Activated CD4-positive, alpha-beta T cell treated with anti-CD3 and anti-CD28 coated beads, Interleukin-2, amount 10 ng/mL, durations not matched to agents 24 days and 14 days (primary cell): ENCODE results near the gene KCNJ12. TPM values are rescaled to one million over a fixed set of nuclear protein-coding genes. Genes with fewer than 3 reads are reported as not detected.

ENCODE experiments used
- DNase-seq: peaks from one replicate; pipeline ENCODE4 v3.0.0; 2022
- H3K27ac Mint-ChIP-seq: one replicate; pipeline ENCODE4 v1.8.0; 2022; ENCODE audit warnings: mild to moderate bottlenecking, mixed read lengths
- H3K27me3 Mint-ChIP-seq: one replicate; pipeline ENCODE4 v1.8.0; 2022; ENCODE audit warnings: mixed read lengths
- H3K36me3 Mint-ChIP-seq: one replicate; pipeline ENCODE4 v1.8.0; 2022; ENCODE audit warnings: low read depth, mild to moderate bottlenecking, mixed read lengths
- H3K4me1 Mint-ChIP-seq: one replicate; pipeline ENCODE4 v1.8.0; 2021; ENCODE audit warnings: mixed read lengths
- H3K4me3 Mint-ChIP-seq: one replicate; pipeline ENCODE4 v1.8.0; 2022; ENCODE audit warnings: mild to moderate bottlenecking, moderate library complexity, mixed read lengths
- H3K9me3 Mint-ChIP-seq: one replicate; pipeline ENCODE4 v1.8.0; 2021; ENCODE audit warnings: mixed read lengths
- intact Hi-C: fragments of 100-400 bp; cut with micrococcal nuclease; formaldehyde crosslinking; loops from one replicate; pipeline ENCODE4 v1.15.1; 2023
- total RNA-seq: library from RNA; stranded (reverse); gene quantifications from 2 replicates; pipeline ENCODE4 v1.2.3, GENCODE V29; 2022

The KCNJ12 gene
- total RNA-seq, 1 donor from 2014 or later = not detected

- Mint-ChIP-seq H3K27me3 (peaks cover 22% of the 10 kb centered on the region), H3K9me3 (no peaks in the 10 kb centered on the region), H3K27ac (no peak overlapping the region), H3K4me3 (no peak overlapping the region), H3K4me1 (peaks cover 2% of the 10 kb centered on the region), H3K36me3 (no peaks in the 10 kb centered on the region)
- intact Hi-C loops = loop anchor here (5.0 kb wide), 1 partner anchor 133 kb away; no protein-coding TSS in a partner anchor
- DNase-seq = no peak
These were observed 3.0 kb downstream of the KCNJ12 start for GRCh38 chr17:21379080-21379711.

DNA sequence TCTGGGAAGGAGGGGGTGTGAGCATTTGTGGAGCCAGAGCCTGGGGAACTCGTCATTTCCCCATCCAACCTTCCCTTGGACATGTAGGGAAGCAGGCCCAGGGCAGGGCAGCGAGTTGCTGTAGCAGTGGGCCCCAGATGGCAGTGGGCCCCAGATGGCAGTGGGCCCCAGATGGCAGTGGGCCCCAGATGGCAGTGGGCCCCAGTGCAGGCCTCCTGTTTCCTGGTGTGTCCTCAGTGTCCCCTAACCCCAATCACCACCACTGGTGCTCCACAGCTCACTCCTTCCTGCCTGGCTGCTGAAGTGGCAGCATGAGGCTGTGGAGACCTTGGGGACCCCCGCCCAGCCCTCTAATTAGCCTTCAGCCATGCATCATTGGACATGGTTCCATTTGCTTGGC lies 4.5 kb downstream of the KCNJ12 start:
- peaks cover 14% of the 10 kb centered on the region for H3K27me3 Mint-ChIP-seq
- H3K9me3 Mint-ChIP-seq = no peaks in the 10 kb centered on the region
- H3K4me3 Mint-ChIP-seq = no peak overlapping the region
- H3K36me3 Mint-ChIP-seq = no peaks in the 10 kb centered on the region
- no peak for DNase-seq
- intact Hi-C loops = no loop called here
- H3K27ac Mint-ChIP-seq = no peak overlapping the region
- H3K4me1 Mint-ChIP-seq = peaks cover under 1% of the 10 kb centered on the region

GRCh38 chr17:21381076-21381706 lies 5.0 kb downstream of the KCNJ12 start:
- Mint-ChIP-seq H3K4me1 (no peaks in the 10 kb centered on the region), H3K9me3 (no peaks in the 10 kb centered on the region), H3K27ac (no peak overlapping the region), H3K4me3 (no peak overlapping the region), H3K36me3 (no peaks in the 10 kb centered on the region), H3K27me3 (peaks cover 10% of the 10 kb centered on the region)
- DNase-seq = no peak
- intact Hi-C loops = no loop called here

GRCh38 chr17:21382560-21383495 lies 6.7 kb downstream of the KCNJ12 start:
- Mint-ChIP-seq H3K27ac (no peak overlapping the region), H3K27me3 (peaks cover under 1% of the 10 kb centered on the region), H3K36me3 (no peaks in the 10 kb centered on the region), H3K9me3 (no peaks in the 10 kb centered on the region), H3K4me1 (no peaks in the 10 kb centered on the region), H3K4me3 (no peak overlapping the region)
- intact Hi-C loops = no loop called here
- no peak for DNase-seq

DNA sequence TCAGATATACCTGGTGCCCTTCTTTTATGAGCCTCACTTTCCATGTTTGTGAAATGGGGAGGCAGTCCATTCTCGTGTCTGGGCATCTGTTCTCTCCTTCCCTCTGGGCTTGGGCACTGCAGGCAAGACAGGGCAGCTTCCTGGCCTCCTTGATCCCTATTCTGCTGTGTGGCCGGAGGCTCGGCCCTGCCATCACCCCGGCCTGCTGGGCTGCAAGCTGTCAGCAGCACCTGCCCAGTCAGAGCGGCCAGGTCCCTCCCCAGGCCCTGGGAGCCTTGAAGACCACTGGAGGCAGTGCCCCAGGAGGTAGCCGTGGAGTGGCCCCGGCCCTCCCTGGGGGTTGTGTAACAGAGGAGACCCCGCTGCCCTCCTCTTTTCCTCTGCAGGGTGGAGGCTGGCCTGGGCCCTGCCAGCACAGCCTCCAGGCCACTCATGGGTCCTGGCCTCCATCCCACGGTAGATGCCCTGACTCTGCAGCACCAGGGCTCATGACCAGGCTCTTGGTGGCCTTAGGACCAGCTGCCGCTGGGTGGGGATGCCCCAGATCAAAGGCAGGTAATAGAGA lies 9.2 kb downstream of the KCNJ12 start:
- H3K27me3 Mint-ChIP-seq = no peaks in the 10 kb centered on the region
- intact Hi-C loops = no loop called here
- H3K27ac Mint-ChIP-seq = no peak overlapping the region
- no peak for DNase-seq
- no peak overlapping the region for H3K4me3 Mint-ChIP-seq
- H3K9me3 Mint-ChIP-seq = no peaks in the 10 kb centered on the region
- no peaks in the 10 kb centered on the region for H3K4me1 Mint-ChIP-seq
- H3K36me3 Mint-ChIP-seq = no peaks in the 10 kb centered on the region

GRCh38 chr17:21387616-21388015 lies 11.5 kb downstream of the KCNJ12 start:
- H3K9me3 Mint-ChIP-seq = no peaks in the 10 kb centered on the region
- no peaks in the 10 kb centered on the region for H3K27me3 Mint-ChIP-seq
- no peaks in the 10 kb centered on the region for H3K36me3 Mint-ChIP-seq
- intact Hi-C loops = no loop called here
- H3K4me3 Mint-ChIP-seq = no peak overlapping the region
- DNase-seq = no peak
- H3K4me1 Mint-ChIP-seq = no peaks in the 10 kb centered on the region
- no peak overlapping the region for H3K27ac Mint-ChIP-seq

GRCh38 chr17:21388066-21388465 lies 11.9 kb downstream of the KCNJ12 start:
- Mint-ChIP-seq H3K4me3 (no peak overlapping the region), H3K9me3 (no peaks in the 10 kb centered on the region), H3K27me3 (no peaks in the 10 kb centered on the region), H3K27ac (no peak overlapping the region), H3K4me1 (no peaks in the 10 kb centered on the region), H3K36me3 (no peaks in the 10 kb centered on the region)
- intact Hi-C loops = no loop called here
- DNase-seq = no peak

DNA sequence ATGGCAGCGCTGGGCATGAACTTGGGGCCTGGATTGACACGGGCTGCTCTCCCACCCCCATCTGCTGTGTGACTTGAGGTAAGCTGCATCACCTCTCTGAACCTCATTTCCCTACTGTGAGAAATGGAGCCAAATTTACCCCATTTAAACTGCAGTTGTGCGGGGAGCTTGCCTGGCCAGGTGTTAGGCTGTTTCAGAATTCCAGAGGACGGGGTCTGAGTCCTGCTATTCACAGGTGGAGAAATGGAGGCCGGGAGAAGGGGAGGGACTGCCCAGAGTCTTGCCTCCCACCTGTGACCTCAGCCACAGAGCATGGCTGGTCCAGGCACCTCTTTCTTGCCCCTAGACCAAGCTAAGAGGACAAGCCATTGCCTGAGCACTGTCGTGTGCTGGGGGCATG lies 12.8 kb downstream of the KCNJ12 start:
- no peak overlapping the region for H3K4me3 Mint-ChIP-seq
- no peaks in the 10 kb centered on the region for H3K9me3 Mint-ChIP-seq
- DNase-seq = no peak
- H3K4me1 Mint-ChIP-seq = no peaks in the 10 kb centered on the region
- H3K36me3 Mint-ChIP-seq = no peaks in the 10 kb centered on the region
- intact Hi-C loops = no loop called here
- H3K27me3 Mint-ChIP-seq = no peaks in the 10 kb centered on the region
- H3K27ac Mint-ChIP-seq = no peak overlapping the region

GRCh38 chr17:21389394-21389793 lies 13.2 kb downstream of the KCNJ12 start:
- no peak overlapping the region for H3K27ac Mint-ChIP-seq
- no peaks in the 10 kb centered on the region for H3K27me3 Mint-ChIP-seq
- intact Hi-C loops = no loop called here
- H3K4me1 Mint-ChIP-seq = no peaks in the 10 kb centered on the region
- H3K4me3 Mint-ChIP-seq = no peak overlapping the region
- H3K36me3 Mint-ChIP-seq = no peaks in the 10 kb centered on the region
- H3K9me3 Mint-ChIP-seq = no peaks in the 10 kb centered on the region
- DNase-seq = no peak

DNA sequence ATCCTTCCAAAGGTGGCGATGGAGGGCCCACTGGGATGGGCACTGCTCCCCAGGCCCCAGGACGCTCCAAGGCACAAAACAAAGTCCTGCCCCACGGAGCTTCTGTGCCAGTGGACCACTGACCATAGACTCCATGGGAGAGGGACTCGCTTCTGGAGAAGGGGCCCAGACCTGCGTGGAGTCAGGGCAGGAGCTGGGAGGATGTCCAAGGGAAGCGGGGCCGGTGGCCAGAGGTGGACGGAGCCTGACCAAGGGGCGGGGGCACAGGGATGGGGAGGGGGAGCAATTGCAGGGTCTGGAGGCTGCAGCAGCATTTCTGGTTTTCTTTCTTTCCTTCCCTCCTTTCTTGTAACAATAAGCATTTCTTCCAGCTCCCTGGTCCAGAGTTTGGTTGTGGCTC lies 14.1 kb downstream of the KCNJ12 start:
- Mint-ChIP-seq H3K9me3 (no peaks in the 10 kb centered on the region), H3K4me1 (no peaks in the 10 kb centered on the region)

GRCh38 chr17:21392266-21392665 lies 16.1 kb downstream of the KCNJ12 start:
- no peaks in the 10 kb centered on the region for H3K4me1 Mint-ChIP-seq
- H3K9me3 Mint-ChIP-seq = no peaks in the 10 kb centered on the region
- H3K4me3 Mint-ChIP-seq = no peak overlapping the region
- H3K36me3 Mint-ChIP-seq = no peaks in the 10 kb centered on the region
- H3K27ac Mint-ChIP-seq = no peak overlapping the region
- intact Hi-C loops = no loop called here
- H3K27me3 Mint-ChIP-seq = no peaks in the 10 kb centered on the region
- no peak for DNase-seq

More for the DNA sequence above, 14.1 kb downstream of the KCNJ12 start:
- intact Hi-C loops = no loop called here
- no peaks in the 10 kb centered on the region for H3K36me3 Mint-ChIP-seq
- no peak overlapping the region for H3K4me3 Mint-ChIP-seq
- no peaks in the 10 kb centered on the region for H3K27me3 Mint-ChIP-seq
- H3K27ac Mint-ChIP-seq = peak overlapping the region; percentile 15
- DNase-seq = no peak

DNA sequence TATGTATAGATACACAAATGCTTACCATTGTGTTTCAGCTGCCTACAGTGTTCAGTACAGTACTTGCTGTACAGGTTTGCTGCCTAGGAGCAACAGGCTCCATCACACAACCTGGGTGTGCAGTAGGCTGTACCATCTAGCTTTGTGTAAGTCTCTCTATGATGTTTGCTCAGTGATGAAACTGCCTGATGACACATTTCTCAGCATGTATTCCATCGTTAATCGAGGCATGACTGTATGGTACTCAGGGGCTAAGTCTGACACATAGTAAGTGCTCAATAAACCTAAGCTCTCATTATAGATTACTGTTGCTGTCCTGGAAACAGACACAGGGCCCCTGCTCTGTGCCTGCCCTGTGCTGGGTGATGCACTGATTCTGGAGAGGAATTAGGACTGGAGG lies 18.1 kb downstream of the KCNJ12 start:
- intact Hi-C loops = no loop called here
- no peaks in the 10 kb centered on the region for H3K9me3 Mint-ChIP-seq
- no peaks in the 10 kb centered on the region for H3K4me1 Mint-ChIP-seq
- no peaks in the 10 kb centered on the region for H3K36me3 Mint-ChIP-seq
- DNase-seq = no peak
- no peaks in the 10 kb centered on the region for H3K27me3 Mint-ChIP-seq
- no peak overlapping the region for H3K4me3 Mint-ChIP-seq
- no peak overlapping the region for H3K27ac Mint-ChIP-seq

DNA sequence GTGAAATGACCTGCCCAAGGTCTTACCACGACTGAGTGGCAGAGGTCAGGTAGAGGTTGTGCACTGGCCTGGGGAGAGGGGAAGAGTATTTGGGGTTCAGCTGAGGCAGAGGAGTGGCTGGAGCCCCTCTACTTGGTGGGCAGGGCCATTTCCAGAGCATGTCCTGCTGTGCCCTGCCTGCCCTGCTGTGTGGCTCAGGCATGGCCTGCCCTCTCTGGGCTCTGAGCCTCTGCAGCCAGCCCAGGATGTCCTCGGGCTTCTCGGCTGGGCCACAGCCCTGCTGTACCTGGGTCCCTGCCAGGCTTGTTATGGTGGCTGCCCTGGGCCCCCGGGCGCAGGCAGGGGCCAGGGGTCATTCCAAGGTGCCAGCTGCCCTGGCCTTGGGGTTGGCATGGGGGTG lies 19.6 kb downstream of the KCNJ12 start:
- Mint-ChIP-seq H3K27ac (no peak overlapping the region), H3K4me3 (no peak overlapping the region), H3K36me3 (no peaks in the 10 kb centered on the region), H3K27me3 (no peaks in the 10 kb centered on the region), H3K9me3 (no peaks in the 10 kb centered on the region), H3K4me1 (no peaks in the 10 kb centered on the region)
- no peak for DNase-seq
- intact Hi-C loops = no loop called here

- no peaks in the 10 kb centered on the region for H3K4me1 Mint-ChIP-seq
- no peaks in the 10 kb centered on the region for H3K36me3 Mint-ChIP-seq
- no peaks in the 10 kb centered on the region for H3K27me3 Mint-ChIP-seq
- no peak overlapping the region for H3K4me3 Mint-ChIP-seq
- intact Hi-C loops = no loop called here
- no peak overlapping the region for H3K27ac Mint-ChIP-seq
- H3K9me3 Mint-ChIP-seq = no peaks in the 10 kb centered on the region
- no peak for DNase-seq
These were observed 20.1 kb downstream of the KCNJ12 start for GRCh38 chr17:21396237-21396636.
